ENCODE results near the gene EPHB3. TPM values are rescaled to one million over a fixed set of nuclear protein-coding genes. Genes with fewer than 3 reads are reported as not detected.

The EPHB3 gene
- total and polyA plus RNA-seq, 12 donors = 0.38 to 4.0 (median 1.5) TPM

GRCh38 chr3:184604039-184604601 lies 42.5 kb downstream of the EPHB3 start:
- peak in 2 of 9 donors; percentile 18 to 20 for TF ChIP-seq CTCF (IDR thresholded peaks at IDR 0.05)
- ATAC-seq (peak; percentile 26 to 74 (median 58)), DNase-seq (no peak)
- Histone ChIP-seq H3K27me3 (peaks cover 0 to 45% (median 18%) of the 10 kb centered on the region in 7 donors), H3K27ac (peak overlapping the region in 6 of 10 donors; percentile 5 to 66 (median 50)), H3K9me3 (no peaks in the 10 kb centered on the region), H3K4me1 (peaks cover 10 to 40% (median 25%) of the 10 kb centered on the region in 9 donors), H3K36me3 (no peaks in the 10 kb centered on the region), H3K4me3 (peak overlapping the region; percentile 21 to 64 (median 50))
- intact Hi-C loops (cut with DNase I) = loop anchor here in 1 of 10 donors (5.0 kb wide), 1 partner anchor 37 kb away; no protein-coding TSS in a partner anchor
- WGBS, 2 donors = 0 to 1% methylated on average over 54 to 56 of the region's 56 CpGs

- 55 to 58% methylated on average over 20 of the region's 20 CpGs for WGBS, 2 donors
- H3K36me3 ChIP-seq = no peaks in the 10 kb centered on the region
- DNase-seq (no peak), ATAC-seq (no peak)
- peaks cover 0 to 45% (median 18%) of the 10 kb centered on the region in 7 donors for H3K27me3 ChIP-seq
- H3K27ac ChIP-seq = peak overlapping the region in 6 of 10 donors; percentile 5 to 66 (median 50)
- H3K4me3 ChIP-seq = peak overlapping the region; percentile 21 to 64 (median 50)
- H3K9me3 ChIP-seq = no peaks in the 10 kb centered on the region
- no peak for TF ChIP-seq CTCF (IDR thresholded peaks at IDR 0.05)
- intact Hi-C loops (cut with DNase I) = loop anchor here in 1 of 10 donors (5.0 kb wide), 1 partner anchor 37 kb away; no protein-coding TSS in a partner anchor
- peaks cover 10 to 40% (median 25%) of the 10 kb centered on the region in 9 donors for H3K4me1 ChIP-seq
Measured at GRCh38 chr3:184604615-184605290, 43.2 kb downstream of the EPHB3 start.

GRCh38 chr3:184608209-184608608 lies 46.6 kb downstream of the EPHB3 start:
- intact Hi-C loops (cut with DNase I) = no loop called here

More at GRCh38 chr3:184608209-184608608, 46.6 kb downstream of the EPHB3 start:
- no peak for TF ChIP-seq CTCF (IDR thresholded peaks at IDR 0.05)
- H3K4me3 ChIP-seq = no peak overlapping the region
- H3K27ac ChIP-seq = no peak overlapping the region
- no peaks in the 10 kb centered on the region for H3K36me3 ChIP-seq
- peaks cover 8 to 32% (median 17%) of the 10 kb centered on the region in 9 donors for H3K4me1 ChIP-seq
- H3K27me3 ChIP-seq = peaks cover 0 to 17% (median 8%) of the 10 kb centered on the region in 7 donors
- H3K9me3 ChIP-seq = no peaks in the 10 kb centered on the region
- ATAC-seq (no peak), DNase-seq (no peak)

All from heart right ventricle (tissue), 16 donors.